CD4-positive, alpha-beta T cell (primary cell): ENCODE measurements around the gene PFDN1. TPM values are rescaled to one million over a fixed set of nuclear protein-coding genes. Genes with fewer than 3 reads are reported as not detected.

ENCODE experiments used
- ATAC-seq: fragments of 200-7000 bp; cut with Tn5 transposase; one replicate; pipeline ENCODE4 v1.10.0; 2022; ENCODE audit warnings: mild to moderate bottlenecking; ENCODE audit not compliant: poor library complexity
- CTCF ChIA-PET: fragments of 350-600 bp; sonication (Branson Sonifier 250); formaldehyde crosslinking; loops from one replicate; lab custom pipeline; 2021; ENCODE audit warnings: antibody characterized with exemption, inconsistent platforms; lab: Charles Lee
- POLR2A ChIA-PET: fragments of 350-600 bp; sonication (Branson Sonifier 250); formaldehyde crosslinking; loops from one replicate; lab custom pipeline; 2021; ENCODE audit warnings: antibody characterized with exemption, inconsistent platforms; lab: Charles Lee
- DNase-seq, 14 experiments: peaks; one replicate each; pipeline ENCODE4 v3.0.0-alpha.2; 2013 to 2020; ENCODE audit warnings: mixed read lengths in 2 of 14
- H3K27ac ChIP-seq, 2 donors: one replicate each; pipeline versions ENCODE4 v1.5.1 to v1.7.0; 2013; ENCODE audit warnings: low read length in 2 of 2, low read depth in 1 of 2, mild to moderate bottlenecking in 1 of 2
- H3K27me3 ChIP-seq, 2 experiments: 1 replicate in 1 of 2; 2 replicates in 1 of 2; pipeline versions ENCODE4 v1.6.1 to v1.7.0; 2013; ENCODE audit warnings: low read length in 2 of 2, control low read depth in 1 of 2, mild to moderate bottlenecking in 1 of 2, moderate library complexity in 1 of 2; ENCODE audit not compliant: insufficient read depth in 2 of 2, control insufficient read depth in 1 of 2
- H3K36me3 ChIP-seq: one replicate; pipeline ENCODE4 v1.6.1; 2013; ENCODE audit warnings: low read length, control low read depth; ENCODE audit not compliant: insufficient read depth
- H3K4me1 ChIP-seq: one replicate; pipeline ENCODE4 v1.6.1; 2013; ENCODE audit warnings: low read length, control low read depth; ENCODE audit not compliant: insufficient read depth
- H3K4me3 ChIP-seq: one replicate; pipeline ENCODE4 v1.5.1; 2013; ENCODE audit warnings: mild to moderate bottlenecking, low read length, moderate library complexity
- H3K9me3 ChIP-seq, 2 experiments: 1 replicate in 1 of 2; 2 replicates in 1 of 2; pipeline versions ENCODE4 v1.6.1 to v1.7.0; 2013; ENCODE audit warnings: low read length in 2 of 2, mild to moderate bottlenecking in 2 of 2, control low read depth in 1 of 2, moderate library complexity in 1 of 2; ENCODE audit not compliant: control insufficient read depth in 1 of 2, insufficient read depth in 1 of 2
- H3K27ac Mint-ChIP-seq: one replicate; pipeline ENCODE4 v1.8.0; 2020; ENCODE audit warnings: mixed read lengths
- H3K27me3 Mint-ChIP-seq: one replicate; pipeline ENCODE4 v1.8.0; 2021; ENCODE audit warnings: mixed read lengths
- H3K36me3 Mint-ChIP-seq: one replicate; pipeline ENCODE4 v1.8.0; 2021; ENCODE audit warnings: low read depth, mixed read lengths
- H3K4me1 Mint-ChIP-seq: one replicate; pipeline ENCODE4 v1.8.0; 2021; ENCODE audit warnings: low read depth, mixed read lengths
- H3K4me3 Mint-ChIP-seq: one replicate; pipeline ENCODE4 v1.8.0; 2020; ENCODE audit warnings: mild to moderate bottlenecking, mixed read lengths
- H3K9me3 Mint-ChIP-seq: one replicate; pipeline ENCODE4 v1.8.0; 2020; ENCODE audit warnings: mixed read lengths
- intact Hi-C, 2 experiments: fragments of 100-400 bp; cut with DNase I in 1 of 2; cut with micrococcal nuclease in 1 of 2; formaldehyde crosslinking; loops; one replicate each; pipeline versions ENCODE4 v1.15.1 to v1.9.0; 2023 to 2025; cut with DNase I, micrococcal nuclease
- total RNA-seq, 174 experiments: library from RNA in 2 of 174; stranded (reverse) in 2 of 174; gene quantifications; one replicate each; pipeline ENCODE4 v1.2.3 and lab custom pipeline; 2021 to 2026
- TF ChIP-seq, protein P1 (sequence below): fragments of 200-600 bp; IDR thresholded peaks from one replicate; pipeline ENCODE4 v1.8.0; 2022; ENCODE audit warnings: antibody characterized with exemption, mild to moderate bottlenecking

Gene PFDN1
- total RNA-seq, 2 experiments from 2014 or later = 21.3 to 22.0 TPM

DNA sequence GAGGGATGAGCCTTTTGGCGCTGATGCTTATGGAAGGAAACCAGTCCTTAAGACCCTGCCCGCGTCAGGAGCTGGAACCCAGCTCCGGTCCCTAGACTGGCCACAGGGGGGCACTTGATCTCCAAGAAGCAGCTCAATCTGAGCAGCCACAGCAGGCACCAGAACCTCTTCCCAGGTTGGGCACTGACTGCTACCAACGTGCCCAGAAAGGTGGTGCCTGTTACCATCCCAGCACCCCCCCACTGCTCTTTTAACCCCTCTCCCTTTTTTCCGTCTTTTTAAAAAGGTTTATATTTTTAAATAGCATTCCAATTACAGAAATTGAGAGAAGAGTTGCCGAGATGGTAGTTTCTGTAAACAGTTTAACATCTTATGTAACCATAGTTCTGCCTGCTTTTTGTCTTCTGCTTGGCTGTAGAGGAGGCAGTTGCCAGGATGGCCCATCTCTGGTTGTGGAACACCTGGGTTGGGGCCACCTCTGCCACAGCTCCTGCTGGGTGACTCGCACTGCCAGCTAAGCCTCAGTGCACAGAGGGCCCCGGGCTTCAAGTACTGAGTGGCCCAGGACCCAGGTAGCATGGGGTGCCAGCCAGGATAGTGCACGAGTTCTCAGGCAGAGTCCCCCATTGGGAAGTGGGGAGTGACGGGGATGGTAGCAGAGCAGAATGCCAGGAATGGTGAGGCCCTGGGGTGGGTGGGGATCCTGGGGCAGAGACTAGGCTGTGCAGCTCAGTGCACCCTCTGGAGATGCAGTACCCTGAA, 62.8 kb downstream of the PFDN1 start:
- H3K36me3 ChIP-seq = peaks cover 3% of the 10 kb centered on the region
- no peaks in the 10 kb centered on the region for H3K9me3 Mint-ChIP-seq
- peaks cover 8% of the 10 kb centered on the region for H3K4me1 ChIP-seq
- no peaks in the 10 kb centered on the region for H3K27me3 ChIP-seq
- H3K27ac ChIP-seq = no peak overlapping the region
- no peaks in the 10 kb centered on the region for H3K9me3 ChIP-seq
- peaks cover 8% of the 10 kb centered on the region for H3K36me3 Mint-ChIP-seq
- H3K4me1 Mint-ChIP-seq = peaks cover 9% of the 10 kb centered on the region
- ATAC-seq = peak; percentile 68
- H3K27me3 Mint-ChIP-seq = no peaks in the 10 kb centered on the region
- peak; percentile 25 to 72 (median 49) for DNase-seq
- ChIA-PET POLR2A (no interaction called here), CTCF (interaction anchor here (0.6 to 1.9 kb wide), 10 partner anchors 8 to 123 kb away, joined by 3 to 10 read pairs (median 4); partner anchors contain the start of gene HBEGF)
- H3K4me3 Mint-ChIP-seq = no peak overlapping the region
- intact Hi-C loops = loop anchor here in 1 of 2 experiments (5.0 kb wide), 1 partner anchor 477 kb away; no protein-coding TSS in a partner anchor
- H3K27ac Mint-ChIP-seq = no peak overlapping the region
- TF ChIP-seq, protein P1, sequence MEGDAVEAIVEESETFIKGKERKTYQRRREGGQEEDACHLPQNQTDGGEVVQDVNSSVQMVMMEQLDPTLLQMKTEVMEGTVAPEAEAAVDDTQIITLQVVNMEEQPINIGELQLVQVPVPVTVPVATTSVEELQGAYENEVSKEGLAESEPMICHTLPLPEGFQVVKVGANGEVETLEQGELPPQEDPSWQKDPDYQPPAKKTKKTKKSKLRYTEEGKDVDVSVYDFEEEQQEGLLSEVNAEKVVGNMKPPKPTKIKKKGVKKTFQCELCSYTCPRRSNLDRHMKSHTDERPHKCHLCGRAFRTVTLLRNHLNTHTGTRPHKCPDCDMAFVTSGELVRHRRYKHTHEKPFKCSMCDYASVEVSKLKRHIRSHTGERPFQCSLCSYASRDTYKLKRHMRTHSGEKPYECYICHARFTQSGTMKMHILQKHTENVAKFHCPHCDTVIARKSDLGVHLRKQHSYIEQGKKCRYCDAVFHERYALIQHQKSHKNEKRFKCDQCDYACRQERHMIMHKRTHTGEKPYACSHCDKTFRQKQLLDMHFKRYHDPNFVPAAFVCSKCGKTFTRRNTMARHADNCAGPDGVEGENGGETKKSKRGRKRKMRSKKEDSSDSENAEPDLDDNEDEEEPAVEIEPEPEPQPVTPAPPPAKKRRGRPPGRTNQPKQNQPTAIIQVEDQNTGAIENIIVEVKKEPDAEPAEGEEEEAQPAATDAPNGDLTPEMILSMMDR = peak; percentile 62
- no peak overlapping the region for H3K4me3 ChIP-seq

DNA sequence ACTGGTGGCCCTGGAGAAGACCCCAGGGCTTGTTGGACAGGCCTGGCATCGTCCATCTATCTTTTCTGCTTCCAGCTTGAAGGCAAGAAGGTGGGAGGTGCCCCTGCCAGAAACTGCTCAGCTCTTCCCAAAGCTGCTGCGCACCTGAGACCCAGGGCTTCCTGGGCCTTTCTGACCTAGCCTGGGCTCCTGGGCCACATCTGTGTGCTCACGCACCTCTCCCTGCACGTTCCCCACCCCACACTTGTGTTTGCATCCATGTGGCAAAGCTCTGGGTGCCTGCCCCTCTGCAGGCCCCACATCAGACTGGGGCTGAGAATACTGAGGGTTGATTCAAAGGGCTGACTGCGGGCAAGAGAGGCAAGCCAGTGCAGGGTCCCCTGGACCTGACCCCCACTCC, 63.4 kb downstream of the PFDN1 start:
- DNase-seq = no peak
- H3K27ac ChIP-seq = no peak overlapping the region
- TF ChIP-seq, protein P1 = no peak
- H3K4me1 Mint-ChIP-seq = peaks cover 2% of the 10 kb centered on the region
- H3K36me3 Mint-ChIP-seq = peaks cover 3% of the 10 kb centered on the region
- no peak overlapping the region for H3K4me3 ChIP-seq
- H3K27me3 ChIP-seq = no peaks in the 10 kb centered on the region
- H3K27ac Mint-ChIP-seq = no peak overlapping the region
- no peaks in the 10 kb centered on the region for H3K9me3 Mint-ChIP-seq
- no peaks in the 10 kb centered on the region for H3K36me3 ChIP-seq
- CTCF ChIA-PET = interaction anchor here (0.6 to 1.9 kb wide), 10 partner anchors 9 to 124 kb away, joined by 3 to 10 read pairs (median 4); partner anchors contain the start of gene HBEGF
- peaks cover 2% of the 10 kb centered on the region for H3K4me1 ChIP-seq
- POLR2A ChIA-PET = no interaction called here
- H3K27me3 Mint-ChIP-seq = no peaks in the 10 kb centered on the region
- H3K4me3 Mint-ChIP-seq = no peak overlapping the region
- intact Hi-C loops = no loop called here
- no peak for ATAC-seq
- no peaks in the 10 kb centered on the region for H3K9me3 ChIP-seq

DNA sequence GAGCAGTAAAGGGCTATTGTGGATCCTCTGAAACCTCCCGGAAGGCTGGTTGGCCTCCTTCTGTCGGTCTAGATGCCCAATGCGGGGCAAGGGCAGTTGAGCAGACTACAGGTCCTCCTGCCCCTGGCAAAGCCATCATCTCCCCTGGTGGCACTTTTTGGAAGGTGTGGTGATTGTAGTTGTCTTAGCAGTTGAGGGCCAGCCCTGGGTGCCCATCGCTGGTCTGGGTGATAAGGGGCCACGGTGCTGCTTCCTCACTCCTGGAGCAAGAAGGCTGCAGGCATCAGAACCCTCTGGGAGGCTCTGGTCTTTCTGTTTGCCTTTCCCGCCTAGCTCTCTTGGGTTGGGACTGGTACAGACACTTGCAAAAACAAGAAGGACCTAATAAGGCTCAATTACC, 64.1 kb downstream of the PFDN1 start:
- H3K36me3 Mint-ChIP-seq = no peaks in the 10 kb centered on the region

More for the DNA sequence above, 64.1 kb downstream of the PFDN1 start:
- ATAC-seq = no peak
- H3K4me3 Mint-ChIP-seq = no peak overlapping the region
- no peaks in the 10 kb centered on the region for H3K4me1 Mint-ChIP-seq
- Histone ChIP-seq H3K36me3 (no peaks in the 10 kb centered on the region), H3K27me3 (no peaks in the 10 kb centered on the region), H3K4me3 (no peak overlapping the region), H3K27ac (no peak overlapping the region), H3K9me3 (no peaks in the 10 kb centered on the region), H3K4me1 (no peaks in the 10 kb centered on the region)
- POLR2A ChIA-PET = no interaction called here
- no peaks in the 10 kb centered on the region for H3K27me3 Mint-ChIP-seq
- intact Hi-C loops = no loop called here
- DNase-seq = no peak
- H3K9me3 Mint-ChIP-seq = no peaks in the 10 kb centered on the region
- H3K27ac Mint-ChIP-seq = no peak overlapping the region
- CTCF ChIA-PET = interaction anchor here (1.1 to 1.5 kb wide), 3 partner anchors 12 to 125 kb away, joined by 3 to 5 read pairs (median 4); no protein-coding TSS in a partner anchor
- TF ChIP-seq, protein P1 = no peak
